Measurements from ENCODE around the gene DNAAF8.
"Not testable (repeated sequence)": the region's sequence is repeated elsewhere in the genome, so short reads cannot be mapped to it uniquely, and the experiment has no call there.

The DNAAF8 gene

DNA sequence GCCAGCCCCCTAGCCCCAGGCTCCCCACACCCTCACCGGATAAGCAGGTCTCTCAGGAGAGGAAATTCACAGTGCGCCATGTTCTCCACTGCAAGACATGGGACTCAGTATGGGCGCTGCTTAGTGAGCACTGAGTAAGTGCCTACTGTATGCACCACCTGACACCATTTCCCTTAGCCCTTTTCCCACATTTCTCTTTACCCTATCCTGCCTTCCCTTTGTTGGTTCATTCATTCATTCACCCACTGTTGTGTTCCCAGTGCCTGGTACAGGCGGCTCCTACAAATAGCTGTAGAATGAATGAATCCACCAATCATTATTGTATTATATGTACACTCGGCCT is 43.7 kb downstream of the DNAAF8 start:
- Histone ChIP-seq H3K36me3 (ENCODE audit: control insufficient read depth, low read depth, low read length) (no peaks in the 10 kb centered on the region), H3K9me3 (ENCODE audit: control insufficient read depth, low read depth, low read length) (no peaks in the 10 kb centered on the region), H3K27me3 (ENCODE audit: control insufficient read depth, insufficient read depth, low read length) (no peaks in the 10 kb centered on the region)

DNA sequence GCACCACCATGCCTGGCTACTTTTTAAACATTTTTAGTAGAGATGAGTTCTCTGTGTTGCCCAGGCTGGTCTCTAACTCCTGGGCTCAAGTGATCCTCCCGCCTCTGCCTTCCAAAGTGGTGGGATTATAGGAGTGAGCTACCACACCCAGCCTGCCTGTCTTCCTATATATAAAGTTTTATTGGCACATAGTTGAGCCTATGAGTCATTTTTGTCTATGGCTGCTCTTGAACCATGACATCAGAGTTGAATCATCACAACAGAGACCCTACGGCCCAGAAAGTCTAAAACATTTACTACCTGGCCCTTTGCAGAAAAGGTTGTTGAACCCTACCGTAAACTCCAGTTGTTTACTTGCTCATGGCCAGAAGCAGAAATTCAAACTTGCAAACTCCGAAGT is 45.9 kb downstream of the DNAAF8 start:
- no peaks in the 10 kb centered on the region for H3K36me3 ChIP-seq (ENCODE audit: control insufficient read depth, low read depth, low read length)
- H3K27me3 ChIP-seq (ENCODE audit: control insufficient read depth, insufficient read depth, low read length) = no peaks in the 10 kb centered on the region
- no peaks in the 10 kb centered on the region for H3K4me1 ChIP-seq (ENCODE audit: control insufficient read depth, low read depth, low read length)
- H3K9ac ChIP-seq (ENCODE audit: low read length) = no peak overlapping the region
- no peak overlapping the region for H3K27ac ChIP-seq (ENCODE audit: low read length)
- no peaks in the 10 kb centered on the region for H3K9me3 ChIP-seq (ENCODE audit: control insufficient read depth, low read depth, low read length)
- H3K4me3 ChIP-seq (ENCODE audit: low read length) = no peak overlapping the region

More for the DNA sequence above, 43.7 kb downstream of the DNAAF8 start:
- Histone ChIP-seq H3K27ac (ENCODE audit: low read length) (no peak overlapping the region), H3K4me3 (ENCODE audit: low read length) (no peak overlapping the region), H3K4me1 (ENCODE audit: control insufficient read depth, low read depth, low read length) (no peaks in the 10 kb centered on the region), H3K9ac (ENCODE audit: low read length) (no peak overlapping the region)

DNA sequence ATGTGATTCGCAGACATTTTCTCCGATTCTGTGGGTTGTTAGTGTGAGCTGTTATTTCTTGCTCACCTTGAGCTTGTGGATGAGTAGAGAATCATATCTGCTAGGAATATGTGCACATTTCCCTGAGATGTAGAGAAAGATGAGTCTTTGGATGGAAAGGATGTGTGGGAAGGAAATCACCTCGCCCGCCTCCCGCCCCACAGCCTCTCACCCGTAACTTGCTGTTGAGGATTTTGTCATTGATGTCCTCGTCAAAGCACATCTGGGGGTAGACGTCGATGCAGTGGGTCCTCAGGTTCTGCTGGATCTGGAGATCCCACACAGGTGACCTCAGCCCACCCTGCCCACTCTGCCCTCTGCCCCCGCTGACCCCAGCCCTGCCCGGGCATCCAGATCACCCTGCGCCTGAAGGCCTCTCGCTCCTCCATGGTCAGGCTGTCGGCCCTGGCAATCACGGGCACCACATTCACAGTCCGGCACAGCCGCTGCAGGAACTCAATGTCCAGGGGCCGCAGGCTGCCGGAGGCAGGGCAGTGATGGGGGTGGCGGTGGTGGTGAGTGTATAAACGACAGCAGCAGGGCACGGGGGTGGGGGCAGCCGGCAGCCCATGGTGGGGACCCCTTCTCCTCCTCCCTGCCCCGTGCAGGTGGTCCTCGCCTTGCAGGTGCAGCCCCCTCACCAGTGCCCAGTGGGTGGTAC is 49.1 kb downstream of the DNAAF8 start:
- H3K4me1 ChIP-seq (ENCODE audit: control insufficient read depth, low read depth, low read length) = no peaks in the 10 kb centered on the region
- no peaks in the 10 kb centered on the region for H3K36me3 ChIP-seq (ENCODE audit: control insufficient read depth, low read depth, low read length)
- no peaks in the 10 kb centered on the region for H3K27me3 ChIP-seq (ENCODE audit: control insufficient read depth, insufficient read depth, low read length)
- H3K27ac ChIP-seq (ENCODE audit: low read length) = no peak overlapping the region
- H3K9me3 ChIP-seq (ENCODE audit: control insufficient read depth, low read depth, low read length) = no peaks in the 10 kb centered on the region
- H3K9ac ChIP-seq (ENCODE audit: low read length) = no peak overlapping the region
- no peak overlapping the region for H3K4me3 ChIP-seq (ENCODE audit: low read length)

DNA sequence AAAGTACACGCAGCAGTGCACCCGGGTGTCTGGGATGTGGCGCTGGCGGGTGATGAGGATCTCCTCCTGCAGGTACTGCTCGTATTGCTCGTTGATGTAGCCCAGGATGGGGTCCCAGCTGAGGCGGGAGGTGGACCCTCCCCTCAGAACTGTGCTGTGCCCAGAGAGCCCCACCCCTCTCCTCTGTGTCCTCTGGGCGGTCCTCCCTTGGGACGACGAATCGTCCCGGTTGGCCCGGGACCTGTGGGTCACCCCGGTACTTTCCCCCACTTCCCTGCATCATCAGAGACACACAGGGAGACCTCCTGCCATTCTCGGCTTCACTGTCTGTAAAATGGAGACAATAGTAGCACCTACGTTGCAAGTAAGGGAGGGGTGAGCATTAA is 49.6 kb downstream of the DNAAF8 start:
- H3K27ac ChIP-seq (ENCODE audit: low read length) = no peak overlapping the region
- H3K9me3 ChIP-seq (ENCODE audit: control insufficient read depth, low read depth, low read length) = no peaks in the 10 kb centered on the region
- no peak overlapping the region for H3K4me3 ChIP-seq (ENCODE audit: low read length)
- H3K4me1 ChIP-seq (ENCODE audit: control insufficient read depth, low read depth, low read length) = no peaks in the 10 kb centered on the region
- H3K9ac ChIP-seq (ENCODE audit: low read length) = no peak overlapping the region
- H3K27me3 ChIP-seq (ENCODE audit: control insufficient read depth, insufficient read depth, low read length) = no peaks in the 10 kb centered on the region
- H3K36me3 ChIP-seq (ENCODE audit: control insufficient read depth, low read depth, low read length) = no peaks in the 10 kb centered on the region

DNA sequence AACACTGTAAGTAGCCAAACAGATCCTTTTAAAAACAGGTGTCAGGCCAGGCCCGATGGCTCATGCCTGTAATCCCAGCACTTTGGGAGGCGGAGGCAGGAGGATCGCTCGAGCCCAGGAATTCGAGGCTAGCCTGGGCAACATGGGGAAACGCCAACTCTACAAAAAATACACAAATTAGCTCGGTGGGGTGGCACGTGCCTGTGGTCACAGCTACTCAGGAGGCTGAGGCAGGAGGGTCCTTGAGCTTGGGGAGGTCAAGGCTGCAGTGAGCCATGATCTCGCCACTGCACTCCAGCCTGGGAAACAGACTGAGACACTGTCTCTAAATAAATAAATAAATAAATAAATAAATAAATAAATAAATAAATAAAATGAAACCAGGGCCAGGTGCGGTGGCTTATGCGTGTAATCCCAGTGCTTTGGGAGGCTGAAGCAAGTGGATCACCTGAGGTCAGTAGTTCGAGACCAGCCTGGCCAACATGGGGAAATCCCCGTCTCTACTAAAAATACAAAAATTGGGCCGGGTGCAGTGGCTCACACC is 50.2 kb downstream of the DNAAF8 start:
- H3K4me3 ChIP-seq (ENCODE audit: low read length); H3K4me1 ChIP-seq (ENCODE audit: control insufficient read depth, low read depth, low read length); H3K27ac ChIP-seq (ENCODE audit: low read length): not testable (repeated sequence)

DNA sequence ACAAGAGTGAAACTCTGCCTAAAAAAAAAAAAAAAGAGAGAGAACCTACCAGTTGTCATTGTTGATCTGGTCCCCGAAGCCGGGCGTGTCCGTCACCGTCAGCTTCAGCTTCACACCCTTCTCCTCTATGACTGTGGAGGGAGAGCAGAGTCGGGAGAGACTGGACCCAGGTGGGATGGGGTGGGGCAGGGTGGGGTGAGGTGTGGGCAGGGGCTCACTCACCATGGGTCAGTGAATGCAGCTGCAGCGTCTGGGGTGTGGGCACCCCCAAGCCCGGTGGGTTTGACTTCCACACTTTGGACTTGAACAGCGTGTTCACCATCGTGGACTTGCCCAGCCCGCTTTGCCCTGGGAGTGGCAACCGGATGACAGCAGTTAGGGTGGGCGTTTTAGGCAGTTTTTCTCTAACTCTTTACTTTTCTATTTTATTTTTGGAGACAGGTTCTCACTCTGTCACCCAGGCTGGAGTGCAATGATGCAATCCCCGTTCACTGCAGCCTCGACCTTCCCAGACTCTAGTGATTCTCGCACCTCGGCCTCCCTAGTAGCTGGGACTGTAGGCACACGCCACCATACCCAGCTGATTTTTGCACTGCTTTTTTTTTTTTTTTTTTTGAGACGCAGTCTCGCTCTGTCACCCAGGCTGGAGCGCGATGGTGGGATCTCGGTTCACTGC is 51.6 kb downstream of the DNAAF8 start:
- no peaks in the 10 kb centered on the region for H3K27me3 ChIP-seq (ENCODE audit: control insufficient read depth, insufficient read depth, low read length)
- H3K4me3 ChIP-seq (ENCODE audit: low read length) = no peak overlapping the region
- no peak overlapping the region for H3K27ac ChIP-seq (ENCODE audit: low read length)
- no peaks in the 10 kb centered on the region for H3K36me3 ChIP-seq (ENCODE audit: control insufficient read depth, low read depth, low read length)
- H3K4me1 ChIP-seq (ENCODE audit: control insufficient read depth, low read depth, low read length) = no peaks in the 10 kb centered on the region
- H3K9me3 ChIP-seq (ENCODE audit: control insufficient read depth, low read depth, low read length) = no peaks in the 10 kb centered on the region
- H3K9ac ChIP-seq (ENCODE audit: low read length) = no peak overlapping the region

More for the DNA sequence above, 50.2 kb downstream of the DNAAF8 start:
- not testable (repeated sequence) for H3K36me3 ChIP-seq (ENCODE audit: control insufficient read depth, low read depth, low read length); H3K9ac ChIP-seq (ENCODE audit: low read length); H3K27me3 ChIP-seq (ENCODE audit: control insufficient read depth, insufficient read depth, low read length); H3K9me3 ChIP-seq (ENCODE audit: control insufficient read depth, low read depth, low read length)

DNA sequence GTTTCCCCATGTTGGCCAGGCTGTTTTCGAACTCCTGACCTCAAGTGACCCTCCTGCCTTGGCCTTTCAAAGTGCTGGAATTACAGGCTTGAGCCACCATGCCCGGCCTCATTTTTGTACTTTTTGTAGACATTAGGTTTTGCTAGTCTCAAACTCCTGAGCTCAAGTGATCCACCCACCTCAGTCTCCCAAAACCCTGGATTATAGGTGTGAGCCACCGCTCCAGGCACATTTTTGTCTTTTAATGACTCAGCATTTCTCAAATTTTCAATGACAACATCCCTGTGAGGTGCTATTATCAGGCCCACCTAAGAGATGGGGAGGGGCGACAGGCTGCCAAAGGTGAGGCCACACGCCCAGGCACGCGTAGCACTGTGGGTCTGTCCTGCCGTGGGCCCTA is 52.7 kb downstream of the DNAAF8 start:
- H3K9ac ChIP-seq (ENCODE audit: low read length) = no peak overlapping the region
- H3K27me3 ChIP-seq (ENCODE audit: control insufficient read depth, insufficient read depth, low read length) = no peaks in the 10 kb centered on the region
- H3K4me3 ChIP-seq (ENCODE audit: low read length) = no peak overlapping the region
- no peaks in the 10 kb centered on the region for H3K36me3 ChIP-seq (ENCODE audit: control insufficient read depth, low read depth, low read length)
- H3K9me3 ChIP-seq (ENCODE audit: control insufficient read depth, low read depth, low read length) = no peaks in the 10 kb centered on the region
- no peaks in the 10 kb centered on the region for H3K4me1 ChIP-seq (ENCODE audit: control insufficient read depth, low read depth, low read length)
- no peak overlapping the region for H3K27ac ChIP-seq (ENCODE audit: low read length)

DNA sequence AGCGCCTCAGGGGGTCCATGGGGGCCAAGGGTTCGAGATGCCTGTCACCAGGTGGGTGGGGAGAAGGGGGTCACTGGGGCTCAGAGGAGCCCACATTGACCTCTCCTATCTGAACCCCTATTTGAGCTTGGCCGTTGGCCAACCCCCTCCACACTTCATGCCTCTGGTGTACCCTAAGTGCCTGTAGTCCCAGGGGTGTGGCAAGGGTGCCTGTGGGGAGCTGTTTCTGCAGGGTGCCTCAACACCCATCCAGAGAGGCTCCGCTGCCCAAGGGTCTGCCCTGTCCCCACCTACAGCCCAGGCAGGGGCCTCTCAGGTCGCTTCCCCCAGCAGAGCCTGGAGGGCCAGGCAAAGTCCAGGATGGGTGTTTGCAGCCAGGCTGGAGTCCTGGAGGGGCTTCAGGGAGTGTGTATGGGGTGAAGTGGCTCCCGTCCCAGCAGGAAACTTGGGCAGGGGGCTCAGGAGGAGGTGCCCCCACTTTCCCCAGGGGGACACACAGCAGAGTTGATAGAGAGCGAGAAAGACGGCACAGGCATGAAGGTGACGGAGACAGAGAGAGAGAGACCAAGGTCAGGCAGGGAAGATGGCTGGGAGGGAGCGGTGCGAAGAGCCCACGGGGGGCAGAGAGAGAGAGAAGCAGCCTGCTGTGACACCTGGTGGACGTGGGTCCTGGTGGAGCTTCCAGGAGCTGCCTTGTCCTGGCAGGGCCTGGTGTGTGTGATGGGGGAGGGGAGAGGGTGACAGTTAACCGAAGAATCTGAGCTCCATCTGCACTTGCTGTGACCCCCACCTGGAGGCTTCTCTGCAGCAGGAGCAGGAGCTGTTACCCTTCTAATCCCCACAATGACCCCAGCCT is 53.5 kb downstream of the DNAAF8 start, which contains the start of gene SEPTIN12:
SEPTIN12 (minus strand) TSS at position 719 of the 856 bp plus-strand sequence; CDS start at position 19, 700 bp downstream.
- no peaks in the 10 kb centered on the region for H3K36me3 ChIP-seq (ENCODE audit: control insufficient read depth, low read depth, low read length)
- H3K9me3 ChIP-seq (ENCODE audit: control insufficient read depth, low read depth, low read length) = no peaks in the 10 kb centered on the region
- no peak within 1 kb of the TSS for H3K4me3 ChIP-seq (ENCODE audit: low read length)
- H3K9ac ChIP-seq (ENCODE audit: low read length) = no peak within 1 kb of the TSS
- no peaks in the 10 kb centered on the region for H3K27me3 ChIP-seq (ENCODE audit: control insufficient read depth, insufficient read depth, low read length)
- no peaks in the 10 kb centered on the region for H3K4me1 ChIP-seq (ENCODE audit: control insufficient read depth, low read depth, low read length)
- no peak within 1 kb of the TSS for H3K27ac ChIP-seq (ENCODE audit: low read length)

DNA sequence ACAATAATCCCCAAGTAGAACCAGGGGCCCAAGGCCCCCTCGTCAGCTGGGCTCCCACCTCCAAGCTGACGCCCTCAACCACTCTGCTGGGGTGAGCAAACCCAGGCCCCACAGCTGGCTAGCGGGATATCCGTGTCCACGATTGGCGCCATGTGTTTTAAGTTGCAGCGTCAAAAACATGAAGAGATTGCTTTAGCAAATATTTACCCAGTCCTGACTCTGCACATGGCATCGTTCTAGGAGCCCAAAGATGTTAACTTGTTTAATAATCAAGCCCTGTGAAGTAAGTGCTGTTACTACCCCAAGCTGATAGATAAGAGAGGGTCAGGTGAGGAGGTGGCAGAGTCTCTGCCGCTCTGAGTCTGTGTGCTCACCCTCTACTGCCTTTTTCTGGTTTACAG is 54.2 kb downstream of the DNAAF8 start:
- Histone ChIP-seq H3K4me1 (ENCODE audit: control insufficient read depth, low read depth, low read length) (no peaks in the 10 kb centered on the region), H3K4me3 (ENCODE audit: low read length) (no peak overlapping the region), H3K27me3 (ENCODE audit: control insufficient read depth, insufficient read depth, low read length) (no peaks in the 10 kb centered on the region), H3K27ac (ENCODE audit: low read length) (no peak overlapping the region), H3K9ac (ENCODE audit: low read length) (no peak overlapping the region), H3K36me3 (ENCODE audit: control insufficient read depth, low read depth, low read length) (no peaks in the 10 kb centered on the region), H3K9me3 (ENCODE audit: control insufficient read depth, low read depth, low read length) (no peaks in the 10 kb centered on the region)

DNA sequence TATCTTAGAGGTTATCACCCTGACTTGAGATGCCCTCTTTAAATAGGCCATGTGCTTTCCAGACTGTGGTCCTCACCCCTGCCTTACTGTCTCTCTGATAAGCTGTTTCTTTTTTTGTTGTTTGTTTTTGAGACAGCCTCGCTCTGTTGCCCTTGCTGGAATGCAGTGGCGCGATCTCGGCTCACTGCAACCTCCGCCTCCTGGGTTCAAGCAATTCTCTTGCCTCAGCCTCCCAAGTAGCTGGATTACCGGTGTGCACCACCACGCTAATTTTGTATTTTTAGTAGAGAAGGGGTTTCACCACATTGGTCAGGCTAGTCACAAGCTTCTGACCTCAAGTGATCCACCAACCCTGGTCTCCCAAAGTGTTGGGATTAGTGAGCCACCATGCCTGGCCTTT is 54.6 kb downstream of the DNAAF8 start:
- no peaks in the 10 kb centered on the region for H3K4me1 ChIP-seq (ENCODE audit: control insufficient read depth, low read depth, low read length)
- H3K27ac ChIP-seq (ENCODE audit: low read length) = no peak overlapping the region
- no peaks in the 10 kb centered on the region for H3K36me3 ChIP-seq (ENCODE audit: control insufficient read depth, low read depth, low read length)
- H3K27me3 ChIP-seq (ENCODE audit: control insufficient read depth, insufficient read depth, low read length) = no peaks in the 10 kb centered on the region
- no peak overlapping the region for H3K9ac ChIP-seq (ENCODE audit: low read length)
- no peak overlapping the region for H3K4me3 ChIP-seq (ENCODE audit: low read length)
- H3K9me3 ChIP-seq (ENCODE audit: control insufficient read depth, low read depth, low read length) = no peaks in the 10 kb centered on the region

DNA sequence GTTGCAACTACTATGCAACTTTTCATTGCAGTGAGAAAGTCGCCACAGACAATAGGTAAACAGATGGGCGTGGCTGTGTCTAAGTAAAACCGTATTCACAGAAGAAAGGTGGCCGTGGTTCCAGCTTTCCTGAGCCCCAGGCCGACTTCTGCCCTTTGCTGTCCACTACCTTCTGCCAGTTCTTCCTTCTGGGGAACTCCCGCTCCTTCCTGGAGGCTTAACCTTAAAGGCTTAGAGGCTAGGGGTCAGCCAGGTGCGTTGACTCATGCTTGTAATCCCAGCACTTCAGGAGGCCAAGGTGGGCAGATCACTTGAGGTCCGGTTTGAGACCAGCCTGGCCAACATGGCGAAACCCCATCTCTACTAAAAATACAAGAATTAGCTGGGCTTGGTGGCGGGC is 55.9 kb downstream of the DNAAF8 start:
- Histone ChIP-seq H3K27me3 (ENCODE audit: control insufficient read depth, insufficient read depth, low read length) (no peaks in the 10 kb centered on the region), H3K9ac (ENCODE audit: low read length) (no peak overlapping the region), H3K4me3 (ENCODE audit: low read length) (no peak overlapping the region), H3K27ac (ENCODE audit: low read length) (no peak overlapping the region), H3K9me3 (ENCODE audit: control insufficient read depth, low read depth, low read length) (no peaks in the 10 kb centered on the region), H3K4me1 (ENCODE audit: control insufficient read depth, low read depth, low read length) (no peaks in the 10 kb centered on the region), H3K36me3 (ENCODE audit: control insufficient read depth, low read depth, low read length) (no peaks in the 10 kb centered on the region)

All from iPS-18a (cell line).